ENCODE data around the gene SBNO1.
"Not testable (repeated sequence)": the region's sequence is repeated elsewhere in the genome, so short reads cannot be mapped to it uniquely, and the experiment has no call there.

The SBNO1 gene

GRCh38 chr12:123364532-123365024 is at the start of gene SBNO1:
SBNO1 (minus strand) TSS chr12:123364847; CDS start chr12:123350441, 14,406 bp downstream.
- FAIRE-seq (no peak), DNase-seq (ENCODE audit: insufficient read length, low spot score) (peak; percentile 73)
- TF ChIP-seq POLR2A (IDR thresholded peaks at IDR 0.05; ENCODE audit: low read depth, low read length), result peak; percentile 83

GRCh38 chr12:123410041-123410412 is 45.4 kb upstream of the SBNO1 start:
- no peak for DNase-seq (ENCODE audit: insufficient read length, low spot score)
- no peak for TF ChIP-seq POLR2A (IDR thresholded peaks at IDR 0.05; ENCODE audit: low read depth, low read length)
- no peak for FAIRE-seq

GRCh38 chr12:123409284-123410040 is 44.8 kb upstream of the SBNO1 start:
- DNase-seq (ENCODE audit: insufficient read length, low spot score); FAIRE-seq: not testable (repeated sequence)

GRCh38 chr12:123408619-123409018 is 44.0 kb upstream of the SBNO1 start:
- not testable (repeated sequence) for FAIRE-seq; DNase-seq (ENCODE audit: insufficient read length, low spot score)

GRCh38 chr12:123407934-123408333 is 43.3 kb upstream of the SBNO1 start:
- DNase-seq (ENCODE audit: insufficient read length, low spot score); FAIRE-seq: not testable (repeated sequence)

GRCh38 chr12:123407269-123407668 is 42.6 kb upstream of the SBNO1 start:
- not testable (repeated sequence) for FAIRE-seq; DNase-seq (ENCODE audit: insufficient read length, low spot score)

GRCh38 chr12:123404581-123404980 is 39.9 kb upstream of the SBNO1 start:
- TF ChIP-seq POLR2A (IDR thresholded peaks at IDR 0.05; ENCODE audit: low read depth, low read length), result no peak
- DNase-seq (ENCODE audit: insufficient read length, low spot score), result no peak
- no peak for FAIRE-seq

GRCh38 chr12:123401753-123402683 is 37.4 kb upstream of the SBNO1 start:
- no peak for FAIRE-seq

GRCh38 chr12:123399255-123399617 is 34.6 kb upstream of the SBNO1 start:
- DNase-seq (ENCODE audit: insufficient read length, low spot score) (no peak), FAIRE-seq (no peak)
- TF ChIP-seq POLR2A (IDR thresholded peaks at IDR 0.05; ENCODE audit: low read depth, low read length), result no peak

More at GRCh38 chr12:123401753-123402683, 37.4 kb upstream of the SBNO1 start:
- DNase-seq (ENCODE audit: insufficient read length, low spot score), result no peak
- TF ChIP-seq POLR2A (IDR thresholded peaks at IDR 0.05; ENCODE audit: low read depth, low read length), result no peak

GRCh38 chr12:123398550-123399254 is 34.1 kb upstream of the SBNO1 start:
- no peak for TF ChIP-seq POLR2A (IDR thresholded peaks at IDR 0.05; ENCODE audit: low read depth, low read length)
- DNase-seq (ENCODE audit: insufficient read length, low spot score), result no peak

GRCh38 chr12:123398177-123398549 is 33.5 kb upstream of the SBNO1 start:
- DNase-seq (ENCODE audit: insufficient read length, low spot score) (no peak), FAIRE-seq (no peak)
- TF ChIP-seq POLR2A (IDR thresholded peaks at IDR 0.05; ENCODE audit: low read depth, low read length), result no peak

More at GRCh38 chr12:123398550-123399254, 34.1 kb upstream of the SBNO1 start:
- FAIRE-seq, result no peak

GRCh38 chr12:123397400-123397799 is 32.8 kb upstream of the SBNO1 start:
- FAIRE-seq (no peak), DNase-seq (ENCODE audit: insufficient read length, low spot score) (no peak)
- no peak for TF ChIP-seq POLR2A (IDR thresholded peaks at IDR 0.05; ENCODE audit: low read depth, low read length)

- FAIRE-seq (no peak), DNase-seq (ENCODE audit: insufficient read length, low spot score) (no peak)
- no peak for TF ChIP-seq POLR2A (IDR thresholded peaks at IDR 0.05; ENCODE audit: low read depth, low read length)
Observed at GRCh38 chr12:123396954-123397353, 32.3 kb upstream of the SBNO1 start.

GRCh38 chr12:123396543-123396942 is 31.9 kb upstream of the SBNO1 start:
- FAIRE-seq (no peak), DNase-seq (ENCODE audit: insufficient read length, low spot score) (no peak)
- TF ChIP-seq POLR2A (IDR thresholded peaks at IDR 0.05; ENCODE audit: low read depth, low read length), result no peak
